GM18951 (cell line): ENCODE data around the gene SLF2.

Source experiments
- POLR2A ChIP-seq: IDR thresholded peaks from 4 replicates; pipeline ENCODE4 v1.6.1; 2011; ENCODE audit warnings: mild to moderate bottlenecking; ENCODE audit not compliant: insufficient read length, insufficient read depth; ENCODE audit errors: extremely low read depth
- in situ Hi-C: fragments of 300-500 bp; cut with MboI; formaldehyde crosslinking; loops from one replicate; pipeline ENCODE4 v1.12.0; 2022; ENCODE audit warnings: low sequenced_read_pairs, mixed read lengths, inconsistent platforms; ENCODE audit not compliant: unreplicated experiment

SLF2 gene

DNA sequence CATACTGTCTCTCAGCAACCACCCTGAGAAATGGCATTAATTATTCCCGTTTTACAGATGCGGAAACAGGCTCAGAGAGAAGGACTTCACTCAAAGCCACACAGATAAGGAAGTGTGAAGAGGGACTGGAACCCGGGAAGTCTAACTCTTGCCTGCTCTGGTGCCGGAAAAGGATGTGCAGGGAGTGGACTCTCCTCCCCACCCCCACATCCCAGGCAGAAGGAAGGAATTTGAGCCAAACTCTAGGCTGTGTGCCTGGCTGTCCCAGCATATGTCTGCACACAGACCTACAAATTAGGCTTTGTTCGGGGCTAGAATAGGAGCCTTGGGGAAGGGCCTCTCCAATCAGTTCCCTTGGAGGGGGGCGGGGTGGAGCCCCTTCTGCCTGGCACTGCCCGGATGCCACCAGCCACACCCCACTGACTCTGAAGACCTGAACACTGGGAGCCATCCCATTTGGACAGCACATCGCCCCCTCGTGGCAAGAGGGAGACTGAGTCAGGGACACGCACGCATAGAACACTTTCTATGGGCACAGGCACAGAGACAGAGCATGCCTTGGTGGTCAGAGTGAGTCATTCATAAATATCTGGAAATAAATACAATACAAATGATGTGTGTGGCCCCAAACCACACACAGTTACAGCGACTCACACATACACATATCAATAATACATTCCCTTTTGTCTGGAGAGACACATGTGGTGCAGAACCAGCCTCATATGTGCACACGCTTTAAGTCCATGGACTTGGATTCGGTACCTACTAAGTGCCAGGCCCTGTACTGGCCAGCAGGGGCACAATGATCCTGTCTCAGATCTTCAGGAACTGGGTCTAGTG is 100.0 kb downstream of the SLF2 start:
- in situ Hi-C loops: no loop called here
- TF ChIP-seq POLR2A: no peak

DNA sequence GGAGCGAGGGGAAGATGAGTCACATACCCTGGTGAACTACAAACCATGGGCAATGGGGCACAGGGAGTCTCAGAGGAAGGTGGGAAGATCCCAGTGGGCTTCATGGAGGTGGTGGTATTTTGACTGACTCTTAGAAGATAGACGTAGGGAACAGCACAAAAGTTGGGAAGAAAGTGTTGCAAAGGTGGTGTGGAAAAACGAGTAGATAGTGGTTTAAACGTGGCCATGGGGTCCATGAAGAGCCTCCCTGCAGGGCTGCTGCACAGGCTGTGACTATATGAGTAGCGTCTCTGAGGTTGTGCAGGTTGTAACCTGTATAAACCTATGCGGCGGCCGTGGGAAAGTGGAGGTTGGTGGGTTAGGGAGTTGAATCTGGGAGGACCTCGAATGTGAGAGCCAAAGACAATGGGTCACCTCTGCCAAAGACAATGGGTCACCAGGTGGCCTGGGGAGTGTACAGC is 100.6 kb downstream of the SLF2 start:
- no peak for TF ChIP-seq POLR2A
- in situ Hi-C loops: no loop called here

DNA sequence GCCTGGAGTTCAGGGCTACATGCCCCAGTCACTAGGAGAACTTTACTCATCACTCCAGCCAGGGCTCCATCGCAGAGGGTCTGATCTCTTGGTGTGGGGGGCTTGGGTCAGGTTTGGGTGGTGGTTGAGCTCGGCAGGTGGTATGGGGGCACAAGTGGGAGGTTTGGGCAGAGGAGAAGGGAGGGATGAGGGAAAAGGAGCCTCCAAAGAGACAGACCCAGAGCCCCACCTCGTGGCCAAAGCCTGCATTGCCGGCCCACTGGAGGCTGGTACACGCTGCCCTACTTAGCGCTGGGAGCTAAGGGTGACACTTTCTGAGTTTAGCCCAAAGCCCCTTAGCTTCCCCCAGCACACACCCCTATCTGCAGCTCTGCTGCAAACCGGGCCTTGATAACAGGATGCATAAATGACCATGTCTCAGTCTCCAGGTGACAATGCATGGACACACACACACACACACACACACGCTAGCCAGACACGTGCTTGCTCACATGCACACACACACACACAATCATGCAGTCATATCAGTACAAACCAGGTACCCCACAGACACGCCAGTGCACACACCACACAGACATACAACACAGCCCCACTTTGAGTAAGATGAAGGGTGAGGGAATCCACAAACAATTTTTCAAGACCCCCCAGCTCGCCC is 101.6 kb downstream of the SLF2 start:
- no peak for TF ChIP-seq POLR2A
- in situ Hi-C loops: no loop called here
